Hepatocyte (in vitro differentiated cells): Measurements from ENCODE around the gene RDH14.

Source experiments
- CTCF ChIP-seq: fragments of 200-600 bp; sonication (generic); IDR thresholded peaks from 2 replicates; pipeline ENCODE4 v1.5.1; 2016; ENCODE audit warnings: antibody characterized with exemption, mild to moderate bottlenecking; ENCODE audit not compliant: poor library complexity
- EZH2 ChIP-seq: fragments of 200-600 bp; sonication (generic); IDR thresholded peaks from 2 replicates; pipeline ENCODE4 v1.6.1; 2016; ENCODE audit warnings: antibody characterized with exemption, mild to moderate bottlenecking, borderline replicate concordance

- no peak for TF ChIP-seq CTCF
- TF ChIP-seq EZH2 = no peak
Observed at GRCh38 chr2:18519914-18520450, 40.5 kb downstream of the RDH14 start.
